ENCODE results near the gene SCGB1D1. TPM values are rescaled to one million over a fixed set of nuclear protein-coding genes. Genes with fewer than 3 reads are reported as not detected.

The SCGB1D1 gene, protein sequence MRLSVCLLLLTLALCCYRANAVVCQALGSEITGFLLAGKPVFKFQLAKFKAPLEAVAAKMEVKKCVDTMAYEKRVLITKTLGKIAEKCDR
- not detected in 2 replicates for total RNA-seq (2021)
- Bru-seq, nascent RNA, result not detected
- BruChase-seq, experiment 1, labeled RNA remaining after a 2-hour chase, result not detected
- BruChase-seq, experiment 2, labeled RNA remaining after a 6-hour chase, result not detected
- long read RNA-seq, result 0 reads

DNA sequence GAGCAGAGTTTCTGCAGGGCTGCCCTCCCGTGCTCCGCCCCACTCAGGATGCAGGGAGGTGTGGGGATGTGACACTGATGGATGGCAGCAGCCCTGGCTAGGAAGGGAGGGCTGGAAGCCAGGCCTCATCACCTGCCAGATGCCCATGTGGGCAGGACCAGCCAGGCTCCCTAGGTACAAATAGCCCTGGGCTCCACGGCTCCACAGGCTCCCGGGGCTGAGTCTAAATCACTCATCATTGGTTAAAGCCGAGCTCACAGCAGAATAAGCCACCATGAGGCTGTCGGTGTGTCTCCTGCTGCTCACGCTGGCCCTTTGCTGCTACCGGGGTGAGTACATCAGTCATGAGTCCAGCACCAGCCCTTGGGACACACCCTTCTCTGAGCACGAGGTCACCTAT is at the start of gene SCGB1D1:
Gene SCGB1D1, plus strand, starts transcription at position 206 of the 400 bp plus-strand sequence. Its CDS starts 69 bp downstream, at position 275.
- H3K4me3 ChIP-seq, result no peak within 1 kb of the TSS
- no peaks in the 10 kb centered on the region for H4K20me1 ChIP-seq (ENCODE audit: insufficient read depth)
- ChIA-PET CTCF (no interaction called here), POLR2A (ENCODE audit: unreplicated experiment) (no interaction called here)
- no peak within 1 kb of the TSS for H3K4me2 ChIP-seq
- no peak for DNase-seq
- H2AFZ ChIP-seq, result no peak within 1 kb of the TSS
- intact Hi-C loops (cut with micrococcal nuclease; ENCODE audit: unreplicated experiment), result no loop called here
- no TSS peak for BruUV-seq (replicated peaks)
- no peak within 1 kb of the TSS for H3K27ac ChIP-seq
- H3F3A ChIP-seq (ENCODE audit: insufficient read depth, low read depth), result no peaks in the 10 kb centered on the region
- peaks cover 93% of the 10 kb centered on the region for H3K27me3 ChIP-seq (ENCODE audit: insufficient read depth, low read depth)
- TF ChIP-seq, protein P1, sequence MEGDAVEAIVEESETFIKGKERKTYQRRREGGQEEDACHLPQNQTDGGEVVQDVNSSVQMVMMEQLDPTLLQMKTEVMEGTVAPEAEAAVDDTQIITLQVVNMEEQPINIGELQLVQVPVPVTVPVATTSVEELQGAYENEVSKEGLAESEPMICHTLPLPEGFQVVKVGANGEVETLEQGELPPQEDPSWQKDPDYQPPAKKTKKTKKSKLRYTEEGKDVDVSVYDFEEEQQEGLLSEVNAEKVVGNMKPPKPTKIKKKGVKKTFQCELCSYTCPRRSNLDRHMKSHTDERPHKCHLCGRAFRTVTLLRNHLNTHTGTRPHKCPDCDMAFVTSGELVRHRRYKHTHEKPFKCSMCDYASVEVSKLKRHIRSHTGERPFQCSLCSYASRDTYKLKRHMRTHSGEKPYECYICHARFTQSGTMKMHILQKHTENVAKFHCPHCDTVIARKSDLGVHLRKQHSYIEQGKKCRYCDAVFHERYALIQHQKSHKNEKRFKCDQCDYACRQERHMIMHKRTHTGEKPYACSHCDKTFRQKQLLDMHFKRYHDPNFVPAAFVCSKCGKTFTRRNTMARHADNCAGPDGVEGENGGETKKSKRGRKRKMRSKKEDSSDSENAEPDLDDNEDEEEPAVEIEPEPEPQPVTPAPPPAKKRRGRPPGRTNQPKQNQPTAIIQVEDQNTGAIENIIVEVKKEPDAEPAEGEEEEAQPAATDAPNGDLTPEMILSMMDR (conservative IDR thresholded peaks at IDR 0.05), result no peak
- no peak for TF ChIP-seq EZH2 (IDR thresholded peaks at IDR 0.05; ENCODE audit: low read depth)
- H3K79me2 ChIP-seq (ENCODE audit: low read depth), result no peaks in the 10 kb centered on the region
- H3K9me3 ChIP-seq (ENCODE audit: insufficient read depth, low read depth), result no peaks in the 10 kb centered on the region
- no peaks in the 10 kb centered on the region for H3K9me2 ChIP-seq (ENCODE audit: insufficient read depth)
- H3K36me3 ChIP-seq (ENCODE audit: low read depth), result no peaks in the 10 kb centered on the region
- no peaks in the 10 kb centered on the region for H3K4me1 ChIP-seq (replicated peaks; ENCODE audit: insufficient read depth)

DNA sequence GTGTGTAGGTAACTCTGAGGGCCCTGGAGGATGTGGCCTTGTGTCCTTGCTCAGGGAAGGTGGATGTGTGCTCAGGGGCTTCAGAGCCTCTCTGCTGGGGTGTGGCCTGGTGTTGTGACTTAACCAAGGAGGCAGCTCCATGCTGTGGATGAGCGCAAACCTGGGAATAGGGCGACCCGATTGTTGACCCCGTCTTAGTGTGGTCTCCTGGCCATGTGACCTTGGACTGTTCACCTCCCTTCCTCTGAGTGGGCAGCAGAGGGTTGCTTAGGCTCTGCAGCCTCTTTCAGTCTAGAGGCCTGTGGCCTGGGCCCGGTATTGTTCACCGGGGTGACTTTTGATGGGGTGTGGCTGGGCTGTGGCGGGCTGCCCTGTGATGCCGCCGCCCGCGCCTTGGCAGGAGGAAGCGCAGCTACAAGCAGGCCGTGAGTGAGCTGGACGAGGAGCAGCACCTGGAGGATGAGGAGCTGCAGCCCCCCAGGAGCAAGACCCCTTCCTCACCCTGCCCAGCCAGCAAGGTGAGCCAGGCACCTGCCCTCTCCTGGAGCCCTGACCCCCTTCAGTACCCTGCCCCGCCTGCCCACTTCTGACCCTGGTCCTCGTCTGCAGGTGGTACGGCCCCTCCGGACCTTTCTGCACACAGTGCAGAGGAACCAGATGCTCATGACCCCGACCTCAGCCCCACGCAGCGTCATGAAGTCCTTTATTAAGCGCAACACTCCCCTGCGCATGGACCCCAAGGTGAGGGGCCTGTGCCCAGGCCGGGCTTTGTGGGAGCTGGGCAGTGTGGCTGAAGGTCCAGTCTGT is 49.5 kb upstream of the SCGB1D1 start:
- DNase-seq, result no peak

More for the DNA sequence above, 49.5 kb upstream of the SCGB1D1 start:
- Histone ChIP-seq H4K20me1 (ENCODE audit: insufficient read depth) (peaks cover 23% of the 10 kb centered on the region), H3K9me2 (ENCODE audit: insufficient read depth) (no peaks in the 10 kb centered on the region), H3K9me3 (ENCODE audit: insufficient read depth, low read depth) (no peaks in the 10 kb centered on the region), H3K4me3 (no peak overlapping the region), H3K4me2 (no peak overlapping the region), H3K36me3 (ENCODE audit: low read depth) (peaks cover 32% of the 10 kb centered on the region), H3K27me3 (ENCODE audit: insufficient read depth, low read depth) (no peaks in the 10 kb centered on the region), H3K4me1 (replicated peaks; ENCODE audit: insufficient read depth) (no peaks in the 10 kb centered on the region), H3K27ac (no peak overlapping the region), H3K79me2 (ENCODE audit: low read depth) (peaks cover 13% of the 10 kb centered on the region), H3F3A (ENCODE audit: insufficient read depth, low read depth) (no peaks in the 10 kb centered on the region), H2AFZ (no peak overlapping the region)
- POLR2A ChIA-PET (ENCODE audit: unreplicated experiment), result no interaction called here
- TF ChIP-seq EZH2 (IDR thresholded peaks at IDR 0.05; ENCODE audit: low read depth), result no peak
- TF ChIP-seq, protein P1 (conservative IDR thresholded peaks at IDR 0.05), result no peak
- intact Hi-C loops (cut with micrococcal nuclease; ENCODE audit: unreplicated experiment), result no loop called here
- no TSS peak for BruUV-seq (replicated peaks)
- CTCF ChIA-PET, result no interaction called here
